Ovary (tissue), 3 donors: ENCODE results near the gene HNRNPDL.

Source experiments
- CTCF ChIP-seq, 3 donors: fragments of 450-650 bp in 2 of 3; fragments of 200-600 bp in 1 of 3; IDR thresholded peaks; one replicate each; pipeline versions ENCODE4 v1.5.1 to v1.8.0; 2016 to 2022; ENCODE audit warnings: antibody characterized with exemption in 3 of 3, mild to moderate bottlenecking in 1 of 3
- POLR2A ChIP-seq: fragments of 450-650 bp; IDR thresholded peaks from one replicate; pipeline ENCODE4 v1.6.1; 2017; ENCODE audit warnings: antibody characterized with exemption, mild to moderate bottlenecking, moderate library complexity
- donor health status: DM: no; HTN: no; CAD: no.

GRCh38 chr4:82394896-82395295, 35.4 kb downstream of the HNRNPDL start:
- TF ChIP-seq CTCF (IDR thresholded peaks at IDR 0.05) (no peak), POLR2A (no peak)
